ENCODE data around the gene SKI.

DNA sequence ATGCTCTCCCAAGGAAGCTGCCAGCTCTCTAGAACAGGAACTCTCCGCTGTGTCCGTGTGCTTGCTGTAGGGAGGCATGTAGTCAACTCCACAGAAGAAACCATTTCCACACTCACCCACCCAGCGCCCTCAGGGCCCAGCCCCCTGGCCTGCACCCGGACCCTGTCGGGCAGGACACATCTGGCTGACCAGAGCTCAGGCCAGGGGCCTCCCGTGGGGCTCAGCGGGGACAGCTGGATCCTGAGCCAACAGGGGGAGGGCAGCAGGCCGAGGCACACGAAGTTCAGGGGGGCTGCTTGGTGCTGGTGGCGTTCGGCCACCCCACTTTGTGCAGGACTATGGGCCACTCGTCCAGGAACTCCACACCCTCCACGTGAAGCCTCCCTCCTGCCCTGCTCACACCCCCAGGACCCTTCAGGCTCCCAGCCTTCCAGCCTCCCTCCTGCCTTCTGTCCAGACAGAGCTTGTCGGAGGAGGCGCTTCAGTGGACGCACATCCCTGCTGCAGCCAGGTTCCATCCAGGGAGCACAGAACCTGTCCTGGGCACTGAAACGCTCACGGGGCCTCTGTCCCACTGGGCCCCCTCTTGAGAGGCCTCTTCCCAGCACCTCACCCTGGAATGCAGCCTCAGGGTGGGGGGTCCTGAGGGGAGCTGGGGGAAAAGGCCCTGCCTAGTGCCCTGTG is 18.6 kb upstream of the SKI start:
- TF ChIP-seq, protein P1, sequence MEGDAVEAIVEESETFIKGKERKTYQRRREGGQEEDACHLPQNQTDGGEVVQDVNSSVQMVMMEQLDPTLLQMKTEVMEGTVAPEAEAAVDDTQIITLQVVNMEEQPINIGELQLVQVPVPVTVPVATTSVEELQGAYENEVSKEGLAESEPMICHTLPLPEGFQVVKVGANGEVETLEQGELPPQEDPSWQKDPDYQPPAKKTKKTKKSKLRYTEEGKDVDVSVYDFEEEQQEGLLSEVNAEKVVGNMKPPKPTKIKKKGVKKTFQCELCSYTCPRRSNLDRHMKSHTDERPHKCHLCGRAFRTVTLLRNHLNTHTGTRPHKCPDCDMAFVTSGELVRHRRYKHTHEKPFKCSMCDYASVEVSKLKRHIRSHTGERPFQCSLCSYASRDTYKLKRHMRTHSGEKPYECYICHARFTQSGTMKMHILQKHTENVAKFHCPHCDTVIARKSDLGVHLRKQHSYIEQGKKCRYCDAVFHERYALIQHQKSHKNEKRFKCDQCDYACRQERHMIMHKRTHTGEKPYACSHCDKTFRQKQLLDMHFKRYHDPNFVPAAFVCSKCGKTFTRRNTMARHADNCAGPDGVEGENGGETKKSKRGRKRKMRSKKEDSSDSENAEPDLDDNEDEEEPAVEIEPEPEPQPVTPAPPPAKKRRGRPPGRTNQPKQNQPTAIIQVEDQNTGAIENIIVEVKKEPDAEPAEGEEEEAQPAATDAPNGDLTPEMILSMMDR (IDR thresholded peaks at IDR 0.05) = no peak
- TF ChIP-seq EZH2 (IDR thresholded peaks at IDR 0.05; ENCODE audit: borderline replicate concordance, insufficient read depth, low read depth, low read length, poor library complexity, severe bottlenecking) = no peak

Data from B cell (primary cell).